GM18870 (cell line): ENCODE results near the gene SIRPA.

Experiments used
- ATAC-seq: cut with Tn5 transposase; IDR thresholded peaks from one replicate; pipeline ENCODE4 v1.9.1; 2021; ENCODE audit warnings: moderate library complexity; ENCODE audit not compliant: unreplicated experiment

The SIRPA gene

GRCh38 chr20:1894951-1895673 is at the start of gene SIRPA:
SIRPA (plus strand) TSS chr20:1895407; CDS start chr20:1895448, 41 bp downstream.
- no peak for ATAC-seq

GRCh38 chr20:1845701-1846100 is 49.5 kb upstream of the SIRPA start:
- ATAC-seq: no peak

DNA sequence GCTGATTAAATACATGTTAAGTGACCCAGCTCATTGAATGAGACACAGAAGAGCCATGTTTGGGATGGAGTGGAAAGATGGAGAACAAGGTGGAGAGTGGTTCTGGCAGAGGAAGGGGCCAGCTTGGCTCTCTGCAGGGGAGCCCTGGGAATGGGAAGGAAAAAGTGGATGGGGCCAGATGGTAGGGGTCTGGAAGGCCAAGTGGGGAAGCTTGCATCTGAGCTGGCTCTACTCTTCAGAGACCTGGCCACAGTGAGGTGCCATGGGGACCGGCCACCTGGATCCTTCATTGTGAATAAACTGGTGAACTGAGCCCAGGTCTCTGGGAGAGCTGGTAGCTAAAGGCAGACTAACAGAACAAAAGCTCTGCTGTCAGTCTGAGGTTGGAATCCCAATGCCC is 48.9 kb upstream of the SIRPA start:
- ATAC-seq: no peak

GRCh38 chr20:1846876-1847275 is 48.3 kb upstream of the SIRPA start:
- ATAC-seq: no peak

GRCh38 chr20:1847780-1848179 is 47.4 kb upstream of the SIRPA start:
- no peak for ATAC-seq

DNA sequence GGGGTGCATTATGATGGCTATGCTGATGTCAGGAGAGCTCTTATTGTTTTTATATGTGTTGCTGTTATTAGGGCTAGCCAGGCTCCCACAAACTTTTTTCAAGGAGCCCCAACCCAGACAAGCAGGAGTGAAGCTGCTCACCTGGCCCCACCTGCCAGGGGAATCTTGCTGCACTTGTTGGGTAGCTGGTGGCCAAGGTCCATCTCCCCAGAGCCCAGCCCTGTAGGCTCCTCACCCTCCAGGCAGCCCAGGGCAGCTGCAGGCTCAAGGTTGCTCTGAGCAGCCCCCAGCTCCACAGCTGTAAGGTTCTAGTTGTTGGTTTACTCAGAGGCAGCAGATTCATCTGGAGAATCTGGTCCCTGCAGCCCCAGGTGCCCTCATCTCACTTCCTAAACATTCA is 46.8 kb upstream of the SIRPA start:
- ATAC-seq: no peak

DNA sequence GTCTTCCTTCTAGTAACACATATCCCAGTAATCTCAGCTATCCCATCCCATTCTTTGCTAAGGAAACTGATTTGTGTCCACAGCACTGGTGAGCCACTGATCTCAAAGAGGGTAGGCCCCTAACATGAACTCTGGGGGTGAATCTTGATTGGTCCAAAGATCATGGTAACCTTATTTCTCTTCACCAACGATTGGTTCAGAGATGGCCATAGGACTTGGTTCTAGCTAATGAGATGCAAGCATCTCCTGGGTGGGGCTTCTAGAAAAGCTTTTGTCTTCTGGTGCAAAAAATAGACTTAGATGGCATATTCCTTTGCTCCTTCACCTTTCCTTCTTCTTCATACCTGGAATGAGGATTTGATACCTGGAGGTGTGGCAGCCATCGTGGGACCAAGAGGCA is 43.8 kb upstream of the SIRPA start:
- ATAC-seq: no peak

- ATAC-seq: no peak
Measured at GRCh38 chr20:1853473-1853872, 41.7 kb upstream of the SIRPA start.

DNA sequence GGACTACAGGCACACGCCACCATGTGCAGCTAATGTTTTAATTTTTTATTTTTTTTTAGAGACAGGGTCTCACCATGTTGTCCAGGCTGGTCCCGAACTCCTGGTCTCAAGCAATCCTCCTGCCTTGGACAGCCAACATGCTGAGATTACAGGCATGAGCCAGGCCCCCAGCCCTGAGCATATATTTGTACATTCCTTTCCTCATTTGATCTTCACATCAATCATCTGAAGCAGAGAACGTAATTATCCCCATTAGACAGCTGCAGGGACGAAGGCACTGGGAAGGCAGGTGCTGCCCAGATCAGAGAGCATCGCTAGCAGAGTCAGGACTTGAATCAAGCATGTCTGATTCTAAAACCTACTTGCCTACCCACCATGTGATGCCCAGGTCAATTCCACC is 41.0 kb upstream of the SIRPA start:
- ATAC-seq: no peak

- no peak for ATAC-seq
Measured at GRCh38 chr20:1855109-1855508, 40.1 kb upstream of the SIRPA start.

DNA sequence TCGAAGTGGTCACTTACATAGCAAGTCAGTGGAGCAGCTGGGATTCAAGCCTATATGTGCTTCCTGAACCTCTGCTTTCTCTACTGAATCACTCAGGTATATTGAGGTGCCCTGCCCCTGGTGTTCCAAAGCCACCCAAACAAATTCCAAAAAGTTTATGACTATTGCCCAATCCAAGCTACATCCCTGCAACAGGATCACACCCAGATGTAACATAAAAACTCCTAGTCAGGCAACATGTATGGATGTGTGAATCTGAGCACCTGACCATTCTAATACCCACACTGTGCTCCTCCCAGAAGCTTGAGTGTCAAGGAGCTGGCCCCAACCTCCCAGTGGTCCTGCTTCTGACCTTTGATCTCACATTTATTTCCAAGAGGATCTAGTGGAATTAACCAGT is 39.5 kb upstream of the SIRPA start:
- ATAC-seq: no peak

DNA sequence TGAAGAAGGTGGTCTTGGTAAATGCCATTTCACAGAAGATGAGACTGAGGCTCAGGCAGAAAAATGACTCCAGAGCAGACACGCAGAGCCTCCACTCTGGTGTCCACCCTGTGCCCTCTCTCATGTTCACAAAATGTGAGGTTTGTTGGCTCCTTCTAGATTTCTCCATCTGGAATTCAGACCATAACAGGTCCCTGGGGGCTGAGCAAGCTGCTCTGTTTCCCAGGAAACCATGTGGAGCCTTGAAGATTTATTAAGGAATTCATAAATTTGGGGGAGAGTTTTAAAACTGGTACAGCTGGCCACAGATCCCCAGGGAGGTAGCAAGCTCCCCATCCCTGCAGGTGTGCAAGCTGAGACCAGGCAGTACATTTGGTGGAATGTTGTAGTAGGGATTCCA is 38.8 kb upstream of the SIRPA start:
- no peak for ATAC-seq

DNA sequence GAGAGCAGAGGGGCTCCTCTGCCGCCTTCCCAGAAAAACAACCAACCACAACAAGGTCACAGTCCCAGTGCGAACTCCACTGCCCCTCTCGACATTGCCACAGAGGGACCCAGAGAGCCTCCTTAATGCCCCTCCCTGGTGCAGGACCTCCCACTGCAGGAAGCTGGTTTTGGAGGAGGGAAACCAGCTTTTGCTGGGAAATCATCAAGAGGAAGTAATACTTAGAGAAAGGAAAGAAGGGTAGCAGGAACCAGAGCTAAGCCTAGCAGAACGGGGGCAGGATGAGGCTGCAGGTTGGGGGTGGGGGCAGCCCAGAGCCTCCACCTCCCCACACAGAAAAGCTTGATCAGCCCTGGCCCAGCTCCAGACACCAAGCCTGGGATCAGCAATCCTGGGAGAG is 37.7 kb upstream of the SIRPA start:
- no peak for ATAC-seq

GRCh38 chr20:1858871-1859270 is 36.3 kb upstream of the SIRPA start:
- no peak for ATAC-seq

GRCh38 chr20:1860446-1860845 is 34.8 kb upstream of the SIRPA start:
- no peak for ATAC-seq

- no peak for ATAC-seq
Measured at GRCh38 chr20:1861347-1861976, 33.7 kb upstream of the SIRPA start.

GRCh38 chr20:1861996-1862662 is 33.1 kb upstream of the SIRPA start:
- ATAC-seq: no peak

DNA sequence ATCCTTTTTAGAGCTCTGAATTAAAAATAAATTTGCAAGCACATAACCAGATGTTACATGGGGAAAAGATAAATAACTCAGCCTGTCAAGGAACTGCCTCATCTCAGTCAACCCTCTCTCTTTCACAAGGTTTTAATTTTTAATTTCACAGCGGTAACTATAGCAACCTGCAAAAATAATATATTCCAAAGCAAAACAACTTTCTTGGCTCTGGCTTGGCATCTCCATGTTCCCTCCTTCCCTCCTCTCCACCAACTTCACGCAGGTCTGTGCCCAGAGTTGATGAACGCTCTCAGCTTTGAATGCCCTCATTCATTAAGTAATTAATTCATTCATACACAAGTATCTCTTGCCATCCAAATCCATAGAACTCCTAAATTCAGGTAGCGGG is 32.5 kb upstream of the SIRPA start:
- ATAC-seq: no peak

DNA sequence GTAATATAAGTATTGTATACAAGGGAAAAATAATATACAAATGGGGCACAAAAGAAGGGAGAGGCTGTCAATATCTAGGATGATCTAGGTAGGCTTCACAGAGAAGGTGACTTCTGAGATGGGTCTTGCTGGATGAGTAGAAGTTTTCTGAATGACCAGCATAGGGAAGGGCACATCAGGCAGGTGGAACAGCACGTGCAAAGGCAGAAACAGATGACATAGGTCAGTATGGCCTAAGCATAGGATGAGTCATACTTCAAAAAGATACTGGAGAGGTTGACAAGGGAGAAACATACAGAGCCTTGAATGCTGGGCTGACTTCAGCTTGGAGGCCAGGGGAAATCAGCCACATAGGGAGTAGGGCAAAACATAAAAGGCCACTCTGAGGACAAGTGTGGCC is 31.9 kb upstream of the SIRPA start:
- ATAC-seq: no peak

DNA sequence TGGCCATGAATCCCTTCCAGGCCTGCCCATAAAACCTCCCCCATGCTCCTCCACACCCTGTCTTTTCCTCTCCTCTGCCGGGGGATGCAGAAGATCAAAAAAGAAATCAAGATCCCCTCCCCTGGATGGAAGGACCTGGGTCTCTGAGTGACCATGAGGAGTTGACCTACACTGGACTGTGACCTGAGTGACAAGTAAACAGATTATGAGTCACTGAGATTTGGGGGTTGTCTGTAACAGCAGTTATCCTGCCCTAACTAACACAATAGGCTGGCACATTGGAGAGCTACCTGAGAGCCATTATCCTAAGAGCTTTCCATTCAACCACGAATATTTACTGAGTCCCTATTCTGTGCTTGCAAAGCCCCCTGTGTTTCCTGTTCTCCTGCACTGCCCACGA is 28.4 kb upstream of the SIRPA start:
- no peak for ATAC-seq

GRCh38 chr20:1867495-1868260 is 27.5 kb upstream of the SIRPA start:
- ATAC-seq: no peak

GRCh38 chr20:1868856-1869255 is 26.4 kb upstream of the SIRPA start:
- no peak for ATAC-seq
